Body of pancreas (tissue), 4 donors: Measurements from ENCODE around the gene PRCC. TPM values are rescaled to one million over a fixed set of nuclear protein-coding genes. Genes with fewer than 3 reads are reported as not detected.

ENCODE experiments used
- ATAC-seq: fragments of 150-250 bp; one replicate; pipeline ENCODE4 v1.9.1; 2016
- DNase-seq, 4 donors: peaks; one replicate each; pipeline ENCODE4 v3.0.0-alpha.2; 2019
- H3K27ac ChIP-seq, 4 donors: fragments of 200-600 bp; sonication (generic); 1 replicate in 3 of 4; 2 replicates in 1 of 4; pipeline versions ENCODE4 v1.5.1 to v1.6.1; 2016 to 2019; ENCODE audit warnings: mild to moderate bottlenecking in 1 of 4, mixed read lengths in 1 of 4, moderate library complexity in 1 of 4
- H3K27me3 ChIP-seq, 2 donors: fragments of 200-600 bp; sonication (generic); one replicate each; pipeline ENCODE4 v1.6.0; 2016; ENCODE audit warnings: mild to moderate bottlenecking in 1 of 2
- H3K36me3 ChIP-seq, 2 donors: fragments of 200-600 bp; sonication (generic); replicated peaks in 1 of 2; 2 replicates each; pipeline ENCODE4 v1.5.1; 2016; ENCODE audit warnings: low read depth in 2 of 2; ENCODE audit not compliant: insufficient read depth in 1 of 2
- H3K4me1 ChIP-seq: fragments of 200-600 bp; sonication (generic); one replicate; pipeline ENCODE4 v1.6.0; 2016
- H3K4me3 ChIP-seq, 2 donors: fragments of 200-600 bp; sonication (generic); 1 replicate in 1 of 2; 2 replicates in 1 of 2; pipeline ENCODE4 v1.5.1; 2016 to 2019
- H3K9me3 ChIP-seq, 3 donors: fragments of 200-600 bp; sonication (generic); 1 replicate in 2 of 3; 2 replicates in 1 of 3; pipeline ENCODE4 v1.5.1; 2016
- POLR2A ChIP-seq, 3 donors: fragments of 450-650 bp; IDR thresholded peaks; one replicate each; pipeline ENCODE4 v1.6.1; 2016; ENCODE audit warnings: antibody characterized with exemption in 3 of 3, mild to moderate bottlenecking in 2 of 3
- WGBS, 2 donors: methylation state at CpG; one replicate each; pipeline ENCODE4 v1.1.5; 2017; 5-methylcytosine and 5-hydroxymethylcytosine counted together
- intact Hi-C: fragments of 100-400 bp; cut with DNase I; formaldehyde crosslinking; loops from one replicate; pipeline ENCODE4 v1.15.1; 2023
- total RNA-seq, 2 donors: library from RNA; depleted of rRNA; stranded (reverse); fragments of >200 nt; gene quantifications; one replicate each; pipeline ENCODE4 v1.1.0, GENCODE V29; 2016
- TF ChIP-seq, protein P1 (sequence below), 7 experiments: fragments of 450-650 bp in 4 of 7; fragments of 200-600 bp in 3 of 7; sonication (generic) in 3 of 7; IDR thresholded peaks; one replicate each; pipeline ENCODE4 v1.5.1; 2016 to 2019; ENCODE audit warnings: antibody characterized with exemption in 7 of 7

PRCC gene
- total RNA-seq, 2 donors from 2014 or later = 19.2 to 28.3 TPM

DNA sequence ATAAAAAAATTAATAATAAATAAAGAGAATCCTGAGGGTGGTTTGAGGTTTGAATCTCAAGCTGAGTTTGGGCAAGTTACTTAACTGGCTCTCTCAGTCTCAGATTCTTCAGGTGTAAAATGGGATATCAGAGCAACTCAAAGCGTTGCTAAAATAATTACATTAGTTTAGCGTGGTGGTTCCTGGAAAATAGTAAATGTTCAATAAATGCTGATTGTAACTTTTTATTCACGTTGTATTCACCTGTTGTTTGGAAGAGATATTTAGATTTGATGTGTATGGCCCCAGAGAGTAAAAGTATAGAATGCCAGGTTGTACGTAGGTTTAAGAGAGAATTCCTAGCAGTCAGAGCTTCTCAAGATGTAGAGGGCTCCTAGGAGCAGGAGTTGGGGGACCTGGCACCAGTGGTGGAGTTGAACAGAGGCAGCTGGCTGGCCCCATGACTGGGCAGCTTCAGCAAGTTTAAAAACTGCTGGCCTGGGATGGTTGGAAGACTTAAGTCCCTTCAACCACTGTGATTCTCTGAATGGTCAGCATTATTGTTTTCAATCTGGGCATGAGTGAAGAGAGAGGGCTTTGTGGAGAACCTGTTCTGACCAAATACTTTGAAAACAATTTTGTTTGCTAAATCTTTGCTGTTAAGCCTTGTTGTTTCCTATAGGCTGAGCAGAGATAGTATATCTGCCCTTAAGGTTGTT is 22.4 kb downstream of the PRCC start:
- Histone ChIP-seq H3K4me1 (no peaks in the 10 kb centered on the region), H3K27me3 (no peaks in the 10 kb centered on the region), H3K36me3 (peaks cover 8 to 30% of the 10 kb centered on the region in 2 donors), H3K9me3 (no peaks in the 10 kb centered on the region), H3K4me3 (no peak overlapping the region), H3K27ac (no peak overlapping the region)
- intact Hi-C loops = no loop called here
- no peak for ATAC-seq
- TF ChIP-seq, protein P1, sequence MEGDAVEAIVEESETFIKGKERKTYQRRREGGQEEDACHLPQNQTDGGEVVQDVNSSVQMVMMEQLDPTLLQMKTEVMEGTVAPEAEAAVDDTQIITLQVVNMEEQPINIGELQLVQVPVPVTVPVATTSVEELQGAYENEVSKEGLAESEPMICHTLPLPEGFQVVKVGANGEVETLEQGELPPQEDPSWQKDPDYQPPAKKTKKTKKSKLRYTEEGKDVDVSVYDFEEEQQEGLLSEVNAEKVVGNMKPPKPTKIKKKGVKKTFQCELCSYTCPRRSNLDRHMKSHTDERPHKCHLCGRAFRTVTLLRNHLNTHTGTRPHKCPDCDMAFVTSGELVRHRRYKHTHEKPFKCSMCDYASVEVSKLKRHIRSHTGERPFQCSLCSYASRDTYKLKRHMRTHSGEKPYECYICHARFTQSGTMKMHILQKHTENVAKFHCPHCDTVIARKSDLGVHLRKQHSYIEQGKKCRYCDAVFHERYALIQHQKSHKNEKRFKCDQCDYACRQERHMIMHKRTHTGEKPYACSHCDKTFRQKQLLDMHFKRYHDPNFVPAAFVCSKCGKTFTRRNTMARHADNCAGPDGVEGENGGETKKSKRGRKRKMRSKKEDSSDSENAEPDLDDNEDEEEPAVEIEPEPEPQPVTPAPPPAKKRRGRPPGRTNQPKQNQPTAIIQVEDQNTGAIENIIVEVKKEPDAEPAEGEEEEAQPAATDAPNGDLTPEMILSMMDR (IDR thresholded peaks at IDR 0.05) = no peak
- TF ChIP-seq POLR2A (IDR thresholded peaks at IDR 0.05) = no peak
- DNase-seq = no peak
- 81 to 89% methylated on average over 4 of the region's 4 CpGs for WGBS, 2 donors

GRCh38 chr1:156794506-156795373 is 27.4 kb downstream of the PRCC start:
- H3K27me3 ChIP-seq = no peaks in the 10 kb centered on the region
- ATAC-seq (no peak), DNase-seq (no peak)
- no peaks in the 10 kb centered on the region for H3K4me1 ChIP-seq
- no peak overlapping the region for H3K4me3 ChIP-seq
- no peak for TF ChIP-seq POLR2A (IDR thresholded peaks at IDR 0.05)
- TF ChIP-seq, protein P1 (IDR thresholded peaks at IDR 0.05) = no peak
- 80 to 82% methylated on average over 7 of the region's 7 CpGs for WGBS, 2 donors
- peaks cover 9 to 45% of the 10 kb centered on the region in 2 donors for H3K36me3 ChIP-seq
- H3K9me3 ChIP-seq = no peaks in the 10 kb centered on the region
- intact Hi-C loops = no loop called here
- H3K27ac ChIP-seq = no peak overlapping the region

DNA sequence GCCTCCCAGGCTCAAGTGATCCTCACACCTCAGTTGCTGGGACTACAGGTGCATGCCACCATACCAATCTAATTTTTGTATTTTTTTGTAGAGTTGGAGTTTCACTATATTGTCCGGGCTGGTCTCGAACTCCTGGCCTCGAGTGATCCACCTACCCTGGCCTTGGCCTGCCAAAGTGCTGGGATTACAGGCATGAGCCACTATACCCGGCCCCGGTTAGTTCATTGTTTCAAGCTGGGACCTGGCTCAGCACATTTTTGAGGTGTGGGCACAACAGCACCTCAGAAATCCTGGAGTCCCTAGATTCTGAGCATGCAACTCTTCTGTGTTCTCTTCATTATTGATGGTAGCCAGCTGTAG is 28.0 kb downstream of the PRCC start:
- TF ChIP-seq POLR2A (IDR thresholded peaks at IDR 0.05) = no peak
- TF ChIP-seq, protein P1 (IDR thresholded peaks at IDR 0.05) = no peak
- ATAC-seq (no peak), DNase-seq (no peak)
- H3K27ac ChIP-seq = no peak overlapping the region
- no peak overlapping the region for H3K4me3 ChIP-seq
- no peaks in the 10 kb centered on the region for H3K27me3 ChIP-seq
- intact Hi-C loops = no loop called here
- no peaks in the 10 kb centered on the region for H3K4me1 ChIP-seq
- H3K36me3 ChIP-seq = peaks cover 11 to 45% of the 10 kb centered on the region in 2 donors
- no peaks in the 10 kb centered on the region for H3K9me3 ChIP-seq
- 90 to 94% methylated on average over 5 of the region's 5 CpGs for WGBS, 2 donors

DNA sequence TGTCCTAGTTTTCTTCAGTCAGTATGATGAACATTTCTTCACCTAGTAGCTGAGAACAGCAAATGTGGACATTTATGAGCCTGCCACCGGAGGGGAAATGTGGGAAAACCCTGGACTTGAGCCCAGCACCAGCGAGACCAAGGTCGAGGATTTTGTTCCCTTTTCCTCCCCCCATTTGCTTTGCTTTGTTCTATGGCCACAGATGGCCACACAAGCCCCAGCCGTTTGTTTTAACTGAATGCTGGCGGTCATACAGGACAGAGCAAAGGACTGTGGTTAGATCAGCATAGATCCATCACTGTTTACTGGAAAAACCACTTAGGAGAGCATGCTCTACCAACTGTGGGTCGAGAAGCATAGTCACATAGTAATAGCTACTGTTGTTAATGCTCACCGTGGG is 28.5 kb downstream of the PRCC start:
- Histone ChIP-seq H3K27me3 (no peaks in the 10 kb centered on the region), H3K36me3 (peaks cover 11 to 47% of the 10 kb centered on the region in 2 donors), H3K27ac (no peak overlapping the region), H3K4me3 (no peak overlapping the region), H3K9me3 (no peaks in the 10 kb centered on the region), H3K4me1 (no peaks in the 10 kb centered on the region)
- intact Hi-C loops = no loop called here
- 34 to 37% methylated on average over 7 of the region's 7 CpGs for WGBS, 2 donors
- ATAC-seq (no peak), DNase-seq (no peak)
- TF ChIP-seq, protein P1 (IDR thresholded peaks at IDR 0.05) = no peak
- TF ChIP-seq POLR2A (IDR thresholded peaks at IDR 0.05) = no peak
